Right cardiac atrium (tissue), 5 donors: ENCODE data around the gene SIX5. TPM values are rescaled to one million over a fixed set of nuclear protein-coding genes. Genes with fewer than 3 reads are reported as not detected.

Source experiments
- ATAC-seq, 2 donors: fragments of 200-7000 bp; cut with Tn5 transposase; one replicate each; pipeline versions ENCODE4 v1.8.0 to v1.9.1; 2020; ENCODE audit warnings: moderate library complexity in 2 of 2, mild to moderate bottlenecking in 1 of 2
- DNase-seq, 3 donors: peaks; one replicate each; pipeline ENCODE4 v3.0.0-alpha.2; 2020
- H3K27ac ChIP-seq: one replicate; pipeline ENCODE4 v1.5.1; 2013; ENCODE audit warnings: mild to moderate bottlenecking, low read length, control low read depth, moderate library complexity
- H3K27me3 ChIP-seq: one replicate; pipeline ENCODE4 v1.6.1; 2013; ENCODE audit not compliant: control insufficient read depth, insufficient read depth
- H3K4me1 ChIP-seq: one replicate; pipeline ENCODE4 v1.6.1; 2013; ENCODE audit warnings: low read length; ENCODE audit not compliant: control insufficient read depth, insufficient read depth
- H3K4me3 ChIP-seq: one replicate; pipeline ENCODE4 v1.5.1; 2013; ENCODE audit warnings: low read length, control low read depth
- H3K9me3 ChIP-seq: one replicate; pipeline ENCODE4 v1.6.1; 2013; ENCODE audit warnings: low read length; ENCODE audit not compliant: control insufficient read depth
- WGBS: extraction: QIAGEN DNeasy Blood & Tissue Kit; methylation state at CpG from one replicate; pipeline ENCODE4 v1.1.7; 2013; 5-methylcytosine and 5-hydroxymethylcytosine counted together
- intact Hi-C, 4 donors: fragments of 100-400 bp; cut with DNase I; formaldehyde crosslinking; loops; one replicate each; pipeline versions ENCODE4 v1.11.0 to v1.14.0; 2022 to 2023
- polyA plus RNA-seq: library from polyadenylated mRNA; stranded (reverse); fragments of 200-250 nt; gene quantifications from one replicate; pipeline ENCODE4 v1.2.3, GENCODE V29; 2013
- total RNA-seq, 4 donors: library from RNA; stranded (reverse); fragmentation: NEBNext Ultra II Directional; extraction: Animal tissue kit (Norgen Biotek cat#: 25700); gene quantifications; one replicate each; pipeline ENCODE4 v1.2.1, GENCODE V29; 2021
- donor health status: healthy with polysubstance abuse.
- donor health status: DM: no; HTN: yes; CAD: no.
- donor health status: DM: no; HTN: no; CAD: no.
- donor health status: DM: no; HTN: yes; CAD: no; lungs with severe emphysema.
- donor health status: DM: yes; HTN: yes; CAD: no.

Gene SIX5
- total and polyA plus RNA-seq, 5 donors, result 15.8 to 33.2 (median 23.9) TPM

DNA sequence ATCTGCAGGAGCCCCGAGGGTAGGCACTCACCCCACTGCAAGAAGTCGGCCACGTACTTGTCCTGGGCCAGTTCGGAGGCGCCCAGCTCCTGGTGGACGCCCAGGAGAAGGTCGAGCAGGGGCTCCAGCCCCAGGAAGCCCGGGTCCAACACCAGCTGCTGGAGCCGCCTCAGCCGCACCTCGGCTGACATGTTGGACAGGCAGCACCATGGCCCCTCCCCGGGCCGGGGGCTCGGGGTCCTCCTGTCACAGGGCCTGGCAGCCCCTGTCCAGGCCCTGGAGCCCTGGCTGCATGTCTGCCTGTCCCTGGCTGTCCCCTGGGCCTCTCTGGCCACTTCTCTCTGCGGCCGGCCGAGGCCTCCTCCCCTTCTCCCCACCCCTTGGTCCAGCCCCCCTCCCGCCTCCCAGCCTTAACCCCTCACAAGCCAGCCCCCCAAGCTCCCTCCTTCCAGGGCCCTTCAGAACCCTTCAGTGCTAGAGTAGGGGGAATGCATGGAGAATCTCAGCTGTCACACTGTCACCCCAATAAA is 13.2 kb upstream of the SIX5 start, which contains the start of gene DMPK:
Gene DMPK, minus strand, starts transcription at position 329 of the 530 bp plus-strand sequence. Its CDS starts 138 bp downstream, at position 191.
- intact Hi-C loops, result no loop called here
- DNase-seq (peak; percentile 71 to 92 (median 87)), ATAC-seq (peak; percentile 63 to 74)
- Histone ChIP-seq H3K9me3 (no peaks in the 10 kb centered on the region), H3K4me3 (peak within 1 kb of the TSS; percentile 50), H3K4me1 (peaks cover 3% of the 10 kb centered on the region), H3K27me3 (no peaks in the 10 kb centered on the region), H3K27ac (peak within 1 kb of the TSS; percentile 94)
- WGBS, result 14% methylated on average over 18 of the region's 18 CpGs

DNA sequence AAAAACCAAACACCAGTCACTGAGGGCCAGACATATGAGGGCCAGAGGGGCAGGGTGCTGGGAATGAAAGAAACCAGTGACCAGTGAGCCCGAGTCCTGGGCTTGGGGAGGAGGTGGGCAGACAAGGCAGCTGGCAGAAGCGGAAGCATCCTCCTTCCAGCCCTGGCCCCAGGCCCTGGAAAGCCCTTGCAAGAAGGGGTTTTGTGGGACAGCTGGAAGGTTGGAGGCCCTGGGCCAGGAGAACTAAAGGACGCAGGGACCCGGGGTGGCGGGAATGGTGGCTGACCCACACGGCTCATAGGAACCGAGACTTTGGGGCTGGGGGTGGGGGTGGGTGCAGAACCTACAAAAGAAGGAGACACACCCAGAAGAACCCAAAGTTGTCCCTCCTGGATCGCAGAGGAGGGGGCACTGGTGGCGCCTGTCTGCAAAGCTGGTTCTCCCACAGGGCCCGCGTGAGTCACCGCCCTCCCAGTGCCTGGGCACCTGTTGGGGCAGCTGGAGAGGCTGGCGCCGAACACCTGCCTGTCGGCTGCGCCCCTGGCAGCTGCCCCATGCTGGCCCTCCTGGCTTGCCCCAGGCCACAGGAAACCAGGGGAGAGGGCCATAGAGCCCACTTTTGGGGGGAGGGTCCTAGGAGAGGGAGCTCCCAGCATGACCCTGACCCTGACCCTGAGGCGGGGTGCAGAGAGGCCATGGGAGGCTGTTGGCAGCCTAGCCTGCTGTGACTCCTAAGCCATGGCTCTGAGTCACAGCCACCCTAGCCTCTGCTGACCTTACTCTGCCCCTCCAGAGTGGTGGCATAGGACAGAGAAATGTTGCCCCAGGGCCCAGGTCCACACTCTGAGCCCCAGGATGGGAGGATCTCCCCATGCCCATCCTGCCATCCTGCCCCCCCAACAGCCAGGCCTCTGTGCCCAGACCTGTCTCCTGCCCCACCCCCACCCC is 12.4 kb upstream of the SIX5 start:
- no peaks in the 10 kb centered on the region for H3K27me3 ChIP-seq
- peak overlapping the region; percentile 79 for H3K27ac ChIP-seq
- ATAC-seq (peak; percentile 0 to 8), DNase-seq (peak in 2 of 3 donors; percentile 46 to 66)
- no peaks in the 10 kb centered on the region for H3K9me3 ChIP-seq
- H3K4me3 ChIP-seq, result peak overlapping the region; percentile 50
- 39% methylated on average over 17 of the region's 17 CpGs for WGBS
- H3K4me1 ChIP-seq, result peaks cover 3% of the 10 kb centered on the region
- intact Hi-C loops, result no loop called here

DNA sequence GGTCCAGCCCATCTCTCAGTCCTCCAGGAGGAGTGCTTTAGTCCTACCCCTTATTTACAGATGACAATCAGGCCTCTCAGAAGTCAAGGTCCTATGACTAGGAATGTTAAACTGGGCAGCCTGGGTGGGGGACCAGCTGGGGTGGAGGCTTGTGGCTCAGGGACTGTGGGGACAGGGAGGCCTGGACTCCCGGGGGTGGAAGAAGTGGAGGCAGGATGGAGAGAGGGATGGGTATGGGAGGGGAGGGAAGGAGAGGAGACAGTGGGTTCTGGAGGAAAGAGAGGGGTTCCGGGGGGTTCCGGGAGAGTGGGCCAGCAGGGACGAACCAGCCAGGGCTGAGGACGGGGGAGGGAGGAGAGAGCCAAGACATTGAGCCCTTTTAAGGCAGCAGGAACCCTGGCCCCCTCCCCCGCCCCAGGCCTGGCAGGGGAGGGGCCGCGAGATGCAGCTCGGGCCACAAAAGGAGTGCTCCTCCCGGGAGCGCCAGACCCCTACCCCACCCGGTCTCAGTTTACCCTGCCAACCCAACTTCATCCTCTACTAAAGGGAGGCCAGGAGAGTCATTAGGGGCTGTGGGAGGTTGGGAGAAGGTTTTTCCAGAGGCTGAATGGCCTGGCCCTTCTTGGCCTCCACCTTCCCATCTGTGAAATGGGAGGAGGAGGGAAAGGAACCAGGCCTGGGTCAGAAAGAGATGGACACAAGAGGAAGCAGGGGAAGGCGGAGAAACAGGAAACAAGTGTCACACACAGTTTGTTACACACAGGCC is 11.6 kb upstream of the SIX5 start:
- 20% methylated on average over 13 of the region's 13 CpGs for WGBS
- ATAC-seq (no peak), DNase-seq (no peak)
- Histone ChIP-seq H3K4me1 (peaks cover 3% of the 10 kb centered on the region), H3K27me3 (no peaks in the 10 kb centered on the region), H3K4me3 (peak overlapping the region; percentile 50), H3K9me3 (no peaks in the 10 kb centered on the region), H3K27ac (peak overlapping the region; percentile 71)
- intact Hi-C loops, result no loop called here

DNA sequence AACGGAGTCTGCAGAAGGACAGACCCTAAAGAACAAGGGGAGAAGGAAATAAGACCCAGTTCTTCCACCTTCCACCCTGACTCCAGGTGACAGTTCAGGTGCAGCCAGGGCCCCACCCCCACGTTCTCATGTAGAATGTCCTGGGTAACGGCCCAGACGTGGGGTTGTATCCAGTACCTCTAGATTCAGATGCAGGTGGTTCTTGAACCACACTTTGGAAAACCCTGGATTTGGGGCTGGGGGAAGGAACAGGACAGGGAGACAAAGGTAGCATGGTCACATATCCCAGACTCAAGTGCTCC is 11.0 kb upstream of the SIX5 start:
- no peaks in the 10 kb centered on the region for H3K9me3 ChIP-seq
- H3K27ac ChIP-seq, result no peak overlapping the region
- no peak for ATAC-seq
- peak in 1 of 3 donors; percentile 48 for DNase-seq
- intact Hi-C loops, result no loop called here
- no peaks in the 10 kb centered on the region for H3K27me3 ChIP-seq
- H3K4me1 ChIP-seq, result peaks cover 3% of the 10 kb centered on the region
- WGBS, result 52% methylated on average over 4 of the region's 4 CpGs
- H3K4me3 ChIP-seq, result peak overlapping the region; percentile 50

DNA sequence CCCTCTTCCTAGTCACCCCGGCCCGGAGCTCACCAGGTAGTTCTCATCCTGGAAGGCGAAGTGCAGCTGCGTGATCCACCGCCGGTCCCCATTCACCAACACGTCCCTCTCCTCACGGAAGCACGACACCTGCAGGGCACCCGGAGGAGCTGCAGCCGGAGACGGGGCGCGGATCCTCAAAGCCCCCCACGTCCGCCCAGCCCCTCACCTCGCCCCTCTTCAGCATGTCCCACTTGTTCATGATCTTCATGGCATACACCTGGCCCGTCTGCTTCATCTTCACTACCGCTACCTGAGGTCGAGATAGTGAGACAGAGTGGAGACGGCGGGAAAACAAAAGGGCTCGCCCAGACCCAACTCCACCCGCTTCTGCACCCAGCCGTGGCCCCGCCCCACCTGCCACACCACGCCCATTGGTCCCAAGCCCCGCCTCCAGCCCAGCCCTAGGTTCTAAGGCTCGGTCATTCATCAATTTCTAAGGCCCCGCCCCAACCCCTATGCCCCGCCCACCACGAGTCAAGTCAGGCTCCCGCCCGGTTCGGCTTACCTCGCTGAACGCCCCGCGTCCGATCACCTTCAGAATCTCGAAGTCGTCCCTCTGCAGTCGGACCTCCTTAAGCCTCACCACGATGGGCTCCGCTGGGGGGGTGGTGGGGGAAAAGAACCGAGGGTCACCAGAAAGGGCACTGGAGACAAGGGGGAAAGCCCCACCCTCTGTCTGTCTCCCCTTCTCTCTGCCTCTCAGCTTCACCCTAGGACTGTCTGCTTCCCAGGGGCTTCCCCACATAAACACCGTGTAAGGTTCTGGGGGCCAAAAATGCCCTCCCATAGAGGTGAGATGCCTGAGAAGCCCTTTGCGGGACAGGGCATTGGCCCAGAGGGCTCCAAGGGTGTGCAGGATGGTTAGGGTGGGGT is 10.4 kb upstream of the SIX5 start:
- no peak overlapping the region for H3K4me3 ChIP-seq
- no peaks in the 10 kb centered on the region for H3K4me1 ChIP-seq
- no peaks in the 10 kb centered on the region for H3K9me3 ChIP-seq
- no peaks in the 10 kb centered on the region for H3K27me3 ChIP-seq
- peak; percentile 80 to 94 (median 92) for DNase-seq
- ATAC-seq, result peak; percentile 59 to 66
- WGBS, result 21% methylated on average over 48 of the region's 48 CpGs
- intact Hi-C loops, result no loop called here
- no peak overlapping the region for H3K27ac ChIP-seq

DNA sequence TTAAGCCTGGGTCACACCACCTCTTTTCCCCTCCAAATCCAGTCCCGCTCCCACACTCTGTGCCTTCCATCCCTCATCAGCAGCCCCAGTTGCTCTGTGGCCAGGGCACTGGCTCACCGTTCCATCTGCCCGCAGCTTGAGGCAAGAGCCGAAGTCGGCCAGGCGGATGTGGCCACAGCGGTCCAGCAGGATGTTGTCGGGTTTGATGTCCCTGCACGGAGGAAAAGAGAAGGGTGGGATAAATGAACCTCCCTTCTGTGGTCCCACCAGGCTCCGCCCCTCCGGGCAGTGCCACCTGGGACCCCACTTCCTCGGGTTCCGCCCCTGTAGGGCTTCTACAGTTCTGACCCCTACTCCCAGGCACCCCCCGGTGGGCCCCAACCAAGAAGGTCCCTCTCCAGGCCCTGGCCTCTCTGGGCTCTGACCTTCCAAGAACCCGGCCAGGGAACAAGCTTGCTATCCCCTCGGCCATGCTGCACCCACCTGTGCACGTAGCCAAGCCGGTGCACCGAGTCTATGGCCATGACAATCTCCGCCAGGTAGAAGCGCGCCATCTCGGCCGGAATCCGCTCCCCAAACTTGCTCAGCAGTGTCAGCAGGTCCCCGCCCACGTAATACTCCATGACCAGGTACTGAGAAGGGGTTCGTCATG is 9.1 kb upstream of the SIX5 start:
- DNase-seq, result peak in 1 of 3 donors; percentile 65
- no peaks in the 10 kb centered on the region for H3K4me1 ChIP-seq
- H3K27ac ChIP-seq, result no peak overlapping the region
- 94% methylated on average over 28 of the region's 28 CpGs for WGBS
- H3K9me3 ChIP-seq, result no peaks in the 10 kb centered on the region
- ATAC-seq, result no peak
- intact Hi-C loops, result no loop called here
- H3K27me3 ChIP-seq, result no peaks in the 10 kb centered on the region
- no peak overlapping the region for H3K4me3 ChIP-seq

DNA sequence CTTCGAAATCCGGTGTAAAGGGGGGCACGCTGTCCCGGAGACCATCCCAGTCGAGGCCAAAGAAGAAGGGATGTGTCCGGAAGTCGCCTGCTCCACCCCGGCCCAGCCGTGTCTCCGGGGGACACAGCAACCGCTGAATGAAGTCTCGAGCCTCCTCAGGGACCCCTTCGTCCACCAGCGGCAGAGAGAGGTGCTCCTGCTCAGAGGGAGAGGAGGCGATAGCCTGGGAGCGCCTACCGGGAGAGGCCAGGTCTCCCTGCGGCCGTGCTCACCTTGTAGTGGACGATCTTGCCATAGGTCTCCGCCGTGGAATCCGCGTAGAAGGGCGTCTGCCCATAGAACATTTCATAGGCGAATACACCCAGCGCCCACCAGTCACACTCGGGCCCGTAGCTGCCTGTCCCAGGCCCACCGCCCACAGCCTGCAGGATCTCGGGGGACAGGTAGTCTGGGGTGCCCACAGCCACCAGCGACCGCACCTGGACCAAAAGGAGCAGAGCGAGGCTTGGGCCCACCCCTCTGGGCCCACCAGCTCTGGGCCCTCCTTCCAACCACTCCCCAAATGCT is 8.4 kb upstream of the SIX5 start:
- ATAC-seq (no peak), DNase-seq (peak in 1 of 3 donors; percentile 58)
- 93% methylated on average over 34 of the region's 34 CpGs for WGBS
- Histone ChIP-seq H3K27ac (no peak overlapping the region), H3K4me3 (no peak overlapping the region), H3K9me3 (no peaks in the 10 kb centered on the region), H3K4me1 (no peaks in the 10 kb centered on the region), H3K27me3 (no peaks in the 10 kb centered on the region)
- intact Hi-C loops, result no loop called here

DNA sequence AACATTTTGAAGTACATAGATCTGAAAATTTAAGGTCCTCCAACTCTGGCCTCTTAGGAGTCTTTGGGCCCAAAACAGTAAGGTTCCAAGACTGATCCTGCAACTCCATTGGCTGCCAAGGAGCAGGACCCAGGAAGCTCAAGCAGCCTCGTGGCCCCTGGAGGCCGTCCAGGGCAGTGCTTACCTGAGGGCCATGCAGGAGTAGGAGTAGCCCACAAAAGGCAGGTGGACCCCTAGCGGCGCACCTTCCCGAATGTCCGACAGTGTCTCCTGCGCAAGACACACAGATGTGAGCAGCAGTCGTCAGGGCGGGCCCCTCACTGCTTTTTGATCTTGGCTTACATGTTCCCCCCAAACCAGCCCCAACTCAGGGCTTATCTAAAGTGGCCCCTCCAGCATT is 5.7 kb upstream of the SIX5 start:
- H3K4me1 ChIP-seq, result no peaks in the 10 kb centered on the region
- no peaks in the 10 kb centered on the region for H3K27me3 ChIP-seq
- no peak overlapping the region for H3K4me3 ChIP-seq
- intact Hi-C loops, result no loop called here
- ATAC-seq, result no peak
- H3K27ac ChIP-seq, result no peak overlapping the region
- no peaks in the 10 kb centered on the region for H3K9me3 ChIP-seq
- DNase-seq, result no peak
- 91% methylated on average over 9 of the region's 9 CpGs for WGBS

DNA sequence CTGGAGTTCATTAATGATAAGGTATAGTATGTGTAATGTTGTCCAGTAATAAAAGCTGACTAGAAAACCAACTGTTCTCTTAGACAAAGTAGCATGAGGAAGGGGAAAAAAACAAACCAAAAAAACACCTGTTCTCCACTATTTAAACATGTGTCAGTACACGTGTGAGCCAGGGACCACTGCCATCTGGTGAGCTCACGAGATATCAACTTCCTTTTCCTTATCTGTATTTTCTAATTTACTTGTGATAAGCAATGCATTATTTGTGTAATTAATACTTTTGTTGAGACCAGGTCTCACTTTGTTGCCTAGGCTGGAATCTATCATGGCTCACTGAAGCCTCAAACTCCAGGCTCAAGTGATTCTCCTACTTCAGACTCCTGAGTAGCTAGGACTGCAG is 4.3 kb upstream of the SIX5 start:
- no peak overlapping the region for H3K27ac ChIP-seq
- H3K4me1 ChIP-seq, result no peaks in the 10 kb centered on the region
- H3K9me3 ChIP-seq, result no peaks in the 10 kb centered on the region
- no peak overlapping the region for H3K4me3 ChIP-seq
- no peak for ATAC-seq
- WGBS, result 12% methylated on average over 2 of the region's 2 CpGs
- H3K27me3 ChIP-seq, result no peaks in the 10 kb centered on the region
- DNase-seq, result peak in 1 of 3 donors; percentile 16
- intact Hi-C loops, result no loop called here

DNA sequence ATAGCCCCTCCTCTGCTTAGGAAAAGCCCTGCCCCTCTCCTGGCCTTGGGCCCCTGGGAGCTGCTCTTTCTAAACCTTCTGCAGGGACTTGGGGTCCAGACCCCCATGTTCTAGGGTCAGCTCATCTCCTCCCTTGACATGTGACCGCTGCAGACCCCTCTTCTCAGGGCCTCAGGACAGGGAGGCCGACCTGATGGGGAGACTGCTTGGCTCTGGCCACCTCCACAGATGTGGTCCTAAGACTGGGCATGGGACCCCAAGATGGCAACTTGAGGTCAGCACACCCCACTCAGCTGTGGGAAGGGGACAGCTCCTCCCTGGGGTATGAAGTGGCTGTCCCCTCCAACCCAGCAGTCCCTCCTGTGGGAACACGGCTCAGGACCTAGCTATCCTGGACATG is 3.9 kb upstream of the SIX5 start:
- ATAC-seq (no peak), DNase-seq (peak in 1 of 3 donors; percentile 35)
- no peaks in the 10 kb centered on the region for H3K27me3 ChIP-seq
- 90% methylated on average over 3 of the region's 3 CpGs for WGBS
- intact Hi-C loops, result no loop called here
- H3K4me3 ChIP-seq, result no peak overlapping the region
- no peaks in the 10 kb centered on the region for H3K9me3 ChIP-seq
- no peaks in the 10 kb centered on the region for H3K4me1 ChIP-seq
- H3K27ac ChIP-seq, result no peak overlapping the region
